Glutamatergic neuron (in vitro differentiated cells): ENCODE results near the gene GRAP2. TPM values are rescaled to one million over a fixed set of nuclear protein-coding genes. Genes with fewer than 3 reads are reported as not detected.

Experiments
- DNase-seq: peaks from one replicate; pipeline ENCODE4 v3.0.0; 2022
- H3K27ac Mint-ChIP-seq: one replicate; pipeline ENCODE4 v1.8.0; 2020; ENCODE audit warnings: mild to moderate bottlenecking, mixed read lengths, inconsistent platforms; ENCODE audit not compliant: unreplicated experiment
- H3K27me3 Mint-ChIP-seq: one replicate; pipeline ENCODE4 v1.8.0; 2020; ENCODE audit warnings: mild to moderate bottlenecking, moderate library complexity, mixed read lengths, inconsistent platforms; ENCODE audit not compliant: unreplicated experiment
- H3K36me3 Mint-ChIP-seq: one replicate; pipeline ENCODE4 v1.8.0; 2020; ENCODE audit warnings: mild to moderate bottlenecking, mixed read lengths, inconsistent platforms; ENCODE audit not compliant: unreplicated experiment
- H3K4me1 Mint-ChIP-seq: one replicate; pipeline ENCODE4 v1.8.0; 2020; ENCODE audit warnings: mild to moderate bottlenecking, low read depth, mixed read lengths, inconsistent platforms; ENCODE audit not compliant: unreplicated experiment
- H3K4me3 Mint-ChIP-seq: one replicate; pipeline ENCODE4 v1.8.0; 2020; ENCODE audit warnings: mild to moderate bottlenecking, mixed read lengths, inconsistent platforms; ENCODE audit not compliant: unreplicated experiment
- H3K9me3 Mint-ChIP-seq: one replicate; pipeline ENCODE4 v1.8.0; 2020; ENCODE audit warnings: mild to moderate bottlenecking, moderate library complexity, mixed read lengths, inconsistent platforms; ENCODE audit not compliant: unreplicated experiment
- total RNA-seq: library from RNA; stranded (reverse); fragmentation: NEBNext Ultra II Directional; extraction: Animal tissue kit (Norgen Biotek cat#: 25700); gene quantifications from one replicate; pipeline ENCODE4 v1.2.1, GENCODE V29; 2021; ENCODE audit not compliant: unreplicated experiment
- TF ChIP-seq, protein P1 (sequence below): fragments of 200-600 bp; sonication (generic); IDR thresholded peaks from one replicate; pipeline ENCODE4 v1.5.0; 2021; ENCODE audit not compliant: partially characterized antibody, unreplicated experiment

Gene GRAP2
- total RNA-seq, 1 donor from 2014 or later, result not detected

DNA sequence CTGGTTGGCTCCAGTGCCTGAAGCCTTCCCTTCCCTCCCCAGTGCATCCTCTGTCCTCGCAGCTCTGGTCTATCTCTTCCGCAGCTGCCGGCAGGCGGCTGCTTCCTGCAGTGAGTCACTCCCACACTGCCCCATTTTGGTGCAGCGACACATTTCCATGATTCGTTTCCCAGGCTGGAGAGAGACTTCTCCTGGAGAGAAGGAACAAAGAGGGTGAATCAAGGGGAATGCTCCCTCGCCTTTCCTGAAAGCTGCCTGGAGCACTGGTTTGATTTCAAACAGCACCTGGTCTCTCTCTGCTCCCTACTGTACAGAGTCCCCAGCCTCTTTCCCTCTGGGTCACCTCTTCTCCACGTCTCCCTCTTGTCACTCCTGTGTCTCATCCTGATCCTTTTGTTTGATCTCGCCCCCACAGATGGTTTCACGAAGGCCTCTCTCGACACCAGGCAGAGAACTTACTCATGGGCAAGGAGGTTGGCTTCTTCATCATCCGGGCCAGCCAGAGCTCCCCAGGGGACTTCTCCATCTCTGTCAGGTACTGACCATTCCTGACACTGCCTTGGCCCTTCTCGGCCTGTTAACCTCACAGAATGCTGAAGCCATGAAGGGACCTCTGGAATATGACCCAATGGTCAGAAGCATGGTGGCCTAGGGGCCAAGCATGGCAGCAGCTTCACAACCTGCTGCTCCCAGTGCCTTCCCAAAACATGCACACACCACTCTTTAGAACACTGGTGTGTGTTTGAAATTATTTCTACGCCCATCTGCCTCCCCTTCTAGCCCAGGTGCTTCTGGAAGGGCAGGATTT lies 59.0 kb downstream of the GRAP2 start, which contains the start of gene TMA7B:
TSS of gene TMA7B (plus strand) at position 758 of the 808 bp plus-strand sequence. CDS start 3,978 bp downstream, outside the sequence.
- TF ChIP-seq, protein P1, sequence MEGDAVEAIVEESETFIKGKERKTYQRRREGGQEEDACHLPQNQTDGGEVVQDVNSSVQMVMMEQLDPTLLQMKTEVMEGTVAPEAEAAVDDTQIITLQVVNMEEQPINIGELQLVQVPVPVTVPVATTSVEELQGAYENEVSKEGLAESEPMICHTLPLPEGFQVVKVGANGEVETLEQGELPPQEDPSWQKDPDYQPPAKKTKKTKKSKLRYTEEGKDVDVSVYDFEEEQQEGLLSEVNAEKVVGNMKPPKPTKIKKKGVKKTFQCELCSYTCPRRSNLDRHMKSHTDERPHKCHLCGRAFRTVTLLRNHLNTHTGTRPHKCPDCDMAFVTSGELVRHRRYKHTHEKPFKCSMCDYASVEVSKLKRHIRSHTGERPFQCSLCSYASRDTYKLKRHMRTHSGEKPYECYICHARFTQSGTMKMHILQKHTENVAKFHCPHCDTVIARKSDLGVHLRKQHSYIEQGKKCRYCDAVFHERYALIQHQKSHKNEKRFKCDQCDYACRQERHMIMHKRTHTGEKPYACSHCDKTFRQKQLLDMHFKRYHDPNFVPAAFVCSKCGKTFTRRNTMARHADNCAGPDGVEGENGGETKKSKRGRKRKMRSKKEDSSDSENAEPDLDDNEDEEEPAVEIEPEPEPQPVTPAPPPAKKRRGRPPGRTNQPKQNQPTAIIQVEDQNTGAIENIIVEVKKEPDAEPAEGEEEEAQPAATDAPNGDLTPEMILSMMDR, result no peak
- H3K4me3 Mint-ChIP-seq, result no peak within 1 kb of the TSS
- H3K36me3 Mint-ChIP-seq, result no peaks in the 10 kb centered on the region
- no peak within 1 kb of the TSS for H3K27ac Mint-ChIP-seq
- no peak for DNase-seq
- peaks cover 4% of the 10 kb centered on the region for H3K4me1 Mint-ChIP-seq
- no peaks in the 10 kb centered on the region for H3K9me3 Mint-ChIP-seq
- peaks cover 2% of the 10 kb centered on the region for H3K27me3 Mint-ChIP-seq

DNA sequence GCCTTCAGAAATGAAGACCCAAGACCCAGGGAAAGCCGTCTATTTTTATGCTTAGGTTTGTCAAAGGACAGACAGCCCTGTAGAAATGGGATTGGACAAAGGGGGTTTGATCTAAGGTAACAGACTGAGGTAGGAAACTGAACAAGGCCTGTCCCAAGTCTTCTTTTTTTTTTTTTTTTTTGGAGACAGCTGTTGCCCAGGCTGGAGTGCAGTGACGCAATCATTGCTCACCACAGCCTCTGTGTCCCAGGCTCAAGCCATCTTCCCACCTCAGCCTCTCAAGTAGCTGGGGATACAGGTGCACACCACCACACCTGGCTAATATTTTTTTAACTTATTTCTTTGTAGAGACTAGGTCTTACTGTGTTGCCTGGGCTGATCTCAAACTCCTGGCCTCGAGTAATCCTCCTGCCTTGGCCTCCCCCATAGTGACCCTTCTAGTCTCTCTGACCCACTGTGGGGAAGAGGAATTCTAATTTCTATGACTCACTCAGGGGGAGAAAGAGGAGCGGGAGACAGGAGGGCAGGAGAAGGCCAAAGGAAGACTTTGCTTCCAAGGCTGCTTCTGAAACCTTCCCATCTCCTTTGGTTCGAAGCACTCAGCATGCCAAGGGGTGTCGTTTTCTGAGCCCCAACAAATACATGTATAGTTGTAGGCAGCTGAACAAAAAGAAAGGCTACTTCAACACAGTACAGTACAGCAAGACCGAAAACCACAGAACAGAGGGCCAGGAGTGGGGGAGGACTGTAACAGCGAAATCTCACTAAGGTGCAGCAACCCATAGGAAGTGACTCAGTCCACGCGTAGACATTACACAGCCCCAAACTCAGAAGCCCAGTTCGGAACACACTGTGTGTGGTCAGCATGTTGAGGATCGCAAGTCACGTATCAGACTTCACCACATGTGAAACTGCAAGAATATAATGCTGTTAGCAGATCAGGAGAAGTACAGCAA lies 60.2 kb downstream of the GRAP2 start:
- no peaks in the 10 kb centered on the region for H3K9me3 Mint-ChIP-seq
- TF ChIP-seq, protein P1, result no peak
- peaks cover 4% of the 10 kb centered on the region for H3K4me1 Mint-ChIP-seq

DNA sequence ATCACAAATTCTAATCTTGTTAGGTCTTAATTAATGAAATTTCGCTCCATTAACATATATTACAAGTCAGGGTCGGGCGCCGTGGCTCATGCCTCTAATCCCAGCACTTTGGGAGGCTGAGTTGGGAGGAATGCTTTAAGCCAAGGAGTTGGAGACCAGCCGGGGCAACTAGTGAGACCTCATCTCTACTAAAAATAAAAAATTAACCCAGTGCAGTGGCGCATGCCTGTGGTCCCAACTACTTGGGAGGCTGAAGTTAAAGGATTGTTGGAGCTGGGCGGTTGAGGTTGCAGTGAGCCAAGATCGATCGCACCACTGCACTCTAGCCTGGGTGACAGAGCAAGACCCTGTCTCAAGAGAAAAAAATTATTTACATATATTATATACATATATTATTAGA lies 61.2 kb downstream of the GRAP2 start:
- no peak for DNase-seq
- H3K4me1 Mint-ChIP-seq, result peaks cover 4% of the 10 kb centered on the region
- H3K4me3 Mint-ChIP-seq, result no peak overlapping the region
- peaks cover 2% of the 10 kb centered on the region for H3K27me3 Mint-ChIP-seq
- H3K27ac Mint-ChIP-seq, result no peak overlapping the region
- no peaks in the 10 kb centered on the region for H3K36me3 Mint-ChIP-seq
- TF ChIP-seq, protein P1, result no peak
- no peaks in the 10 kb centered on the region for H3K9me3 Mint-ChIP-seq

More for the DNA sequence above, 60.2 kb downstream of the GRAP2 start:
- Mint-ChIP-seq H3K27me3 (peaks cover 2% of the 10 kb centered on the region), H3K4me3 (no peak overlapping the region), H3K27ac (no peak overlapping the region), H3K36me3 (no peaks in the 10 kb centered on the region)
- DNase-seq, result no peak

DNA sequence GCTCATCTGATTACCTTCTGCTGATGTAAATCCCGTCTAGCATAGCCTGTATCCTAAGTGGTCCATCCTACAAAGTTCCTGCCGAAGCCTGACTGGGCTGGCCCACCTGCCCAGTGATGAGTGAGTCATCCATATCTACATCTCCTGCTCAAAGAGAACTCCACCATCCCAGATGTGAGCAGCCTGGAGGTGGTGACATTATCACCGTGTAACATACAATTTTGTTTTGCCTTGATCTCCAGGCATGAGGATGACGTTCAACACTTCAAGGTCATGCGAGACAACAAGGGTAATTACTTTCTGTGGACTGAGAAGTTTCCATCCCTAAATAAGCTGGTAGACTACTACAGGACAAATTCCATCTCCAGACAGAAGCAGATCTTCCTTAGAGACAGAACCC lies 64.9 kb downstream of the GRAP2 start:
- TF ChIP-seq, protein P1, result no peak
- Mint-ChIP-seq H3K27ac (no peak overlapping the region), H3K4me3 (no peak overlapping the region), H3K27me3 (no peaks in the 10 kb centered on the region), H3K9me3 (no peaks in the 10 kb centered on the region), H3K36me3 (no peaks in the 10 kb centered on the region), H3K4me1 (peaks cover 14% of the 10 kb centered on the region)
- DNase-seq, result no peak
